SW 1271 (cell line): ENCODE measurements around the gene AHCYL1.
A peak's percentile ranks its signal among the peaks of the same experiment; 100 is the strongest.

Experiments
- DNase-seq, 2 experiments: peaks; one replicate each; lab custom pipeline; 2025; lab: John Stamatoyannopoulos, UW

The AHCYL1 gene

DNA sequence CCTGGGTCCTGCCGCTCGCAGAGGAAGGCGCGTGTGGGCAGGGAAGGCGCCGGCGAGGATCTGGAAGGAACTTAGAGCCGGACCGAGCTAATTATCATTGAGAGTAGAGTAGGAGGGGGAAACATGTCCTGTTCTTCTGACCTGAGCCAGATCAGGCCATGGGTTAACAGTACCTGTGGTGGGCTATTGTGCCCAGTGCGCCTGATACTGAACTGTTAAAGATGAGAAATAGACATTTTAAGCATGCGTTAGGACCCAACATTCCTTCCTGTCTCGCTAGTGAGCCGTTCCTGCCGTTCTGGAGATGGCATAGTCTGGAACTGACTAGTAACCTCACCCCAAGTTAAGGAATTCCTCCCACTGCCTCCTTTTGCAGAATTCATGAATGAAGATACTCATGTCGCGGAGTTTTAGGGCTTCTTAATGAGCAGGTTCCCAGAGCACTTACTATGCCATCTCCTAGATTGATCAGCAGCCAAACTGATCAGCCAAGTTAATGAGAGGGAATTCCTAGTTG is 50.7 kb downstream of the AHCYL1 start:
- DNase-seq, result peak in 1 of 2 experiments; percentile 19

DNA sequence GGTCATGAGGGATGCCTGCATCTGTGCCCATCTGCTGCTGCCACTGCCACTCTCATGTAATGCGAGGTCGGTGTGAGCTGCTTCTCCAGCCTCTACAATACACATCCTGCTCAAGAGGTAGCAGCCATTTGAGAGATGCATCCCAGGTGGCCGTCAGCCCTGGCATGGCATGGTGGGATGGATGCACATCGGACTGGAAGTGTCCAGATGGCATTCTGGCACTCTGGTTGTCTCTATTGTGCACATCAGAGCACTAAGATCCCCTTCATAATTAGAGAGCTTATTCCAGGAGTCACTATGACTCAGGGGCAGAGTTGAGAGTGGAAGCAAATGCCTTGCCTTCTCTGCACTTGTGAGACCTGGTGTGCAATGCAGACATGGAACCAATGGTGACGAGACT is 53.7 kb downstream of the AHCYL1 start:
- DNase-seq, result no peak

- DNase-seq, result no peak
These were observed 55.1 kb downstream of the AHCYL1 start for GRCh38 chr1:110039641-110040040.

DNA sequence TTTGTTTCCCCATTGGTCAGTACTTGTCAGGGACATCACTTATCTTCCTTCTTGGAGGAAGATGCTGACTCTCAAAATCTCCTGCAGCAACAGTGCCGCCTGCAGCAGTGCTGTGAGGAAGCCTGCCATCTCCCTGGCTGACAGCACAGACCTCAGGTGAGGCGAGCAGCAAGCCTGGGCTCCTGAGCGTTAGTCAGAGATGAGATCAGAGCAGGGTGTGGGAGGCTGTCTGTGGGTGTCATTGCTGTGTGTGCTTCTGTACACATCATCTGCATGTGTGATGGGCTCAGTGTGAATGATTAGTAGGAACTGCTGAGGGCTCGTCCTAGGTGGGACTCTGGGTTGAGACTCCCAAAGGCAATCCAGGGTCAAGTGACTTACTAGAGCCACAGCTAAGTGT is 56.0 kb downstream of the AHCYL1 start:
- DNase-seq, result no peak

DNA sequence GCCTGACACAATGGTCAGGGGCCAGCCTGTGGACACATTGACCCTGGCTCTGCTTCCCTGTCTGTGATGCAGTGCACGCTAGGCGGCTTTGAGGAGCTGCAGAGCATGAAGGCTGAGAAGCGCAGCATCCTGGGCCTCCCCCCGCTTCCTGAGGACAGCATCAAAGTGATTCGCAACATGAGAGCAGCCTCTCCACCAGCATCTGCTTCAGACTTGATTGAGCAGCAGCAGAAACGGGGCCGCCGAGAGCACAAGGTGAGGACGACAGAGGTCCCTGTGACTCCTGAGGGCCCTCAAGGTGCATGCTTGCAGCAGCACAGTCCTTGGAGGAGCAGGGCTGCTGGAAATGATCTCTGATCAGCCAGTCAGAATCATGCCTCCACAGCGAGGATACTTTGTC is 58.5 kb downstream of the AHCYL1 start:
- DNase-seq, result no peak

DNA sequence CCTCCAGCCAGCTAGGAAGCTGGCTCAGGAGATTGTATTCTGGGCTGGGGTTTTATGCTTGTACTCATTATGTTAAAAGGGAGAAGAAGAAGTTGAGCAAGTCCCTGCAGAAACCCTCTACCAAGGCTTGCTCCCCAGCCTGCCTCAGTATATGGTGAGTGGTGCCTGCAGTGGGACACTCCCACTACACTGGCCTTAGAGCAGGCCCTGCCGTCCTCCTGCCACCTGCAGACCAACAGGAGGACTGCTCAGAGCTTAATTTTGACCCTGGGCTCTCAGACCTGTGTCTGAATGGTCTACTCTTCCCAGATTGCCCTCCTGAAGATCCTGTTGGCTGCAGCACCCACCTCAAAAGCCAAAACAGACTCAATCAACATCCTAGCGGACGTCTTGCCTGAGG is 62.9 kb downstream of the AHCYL1 start:
- no peak for DNase-seq

DNA sequence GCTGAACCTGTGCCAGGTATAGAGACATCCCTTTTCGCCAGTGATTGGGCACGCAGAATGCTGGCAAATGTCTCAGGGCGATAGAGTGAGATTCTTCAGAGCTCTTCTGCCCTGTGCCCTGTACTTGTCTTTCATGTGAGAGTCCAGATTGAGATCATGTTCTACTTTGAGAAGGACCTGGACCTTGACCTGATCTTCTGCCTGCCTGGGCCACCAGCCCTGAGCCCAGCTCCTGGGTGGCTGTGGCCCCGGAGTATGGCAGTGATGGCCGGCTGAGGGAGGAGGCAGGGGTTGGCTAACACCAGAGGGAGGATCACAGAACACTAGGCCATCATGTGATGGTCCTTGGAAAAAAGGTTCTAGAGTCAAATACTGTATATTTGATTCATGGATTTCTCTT is 63.7 kb downstream of the AHCYL1 start:
- DNase-seq, result no peak

DNA sequence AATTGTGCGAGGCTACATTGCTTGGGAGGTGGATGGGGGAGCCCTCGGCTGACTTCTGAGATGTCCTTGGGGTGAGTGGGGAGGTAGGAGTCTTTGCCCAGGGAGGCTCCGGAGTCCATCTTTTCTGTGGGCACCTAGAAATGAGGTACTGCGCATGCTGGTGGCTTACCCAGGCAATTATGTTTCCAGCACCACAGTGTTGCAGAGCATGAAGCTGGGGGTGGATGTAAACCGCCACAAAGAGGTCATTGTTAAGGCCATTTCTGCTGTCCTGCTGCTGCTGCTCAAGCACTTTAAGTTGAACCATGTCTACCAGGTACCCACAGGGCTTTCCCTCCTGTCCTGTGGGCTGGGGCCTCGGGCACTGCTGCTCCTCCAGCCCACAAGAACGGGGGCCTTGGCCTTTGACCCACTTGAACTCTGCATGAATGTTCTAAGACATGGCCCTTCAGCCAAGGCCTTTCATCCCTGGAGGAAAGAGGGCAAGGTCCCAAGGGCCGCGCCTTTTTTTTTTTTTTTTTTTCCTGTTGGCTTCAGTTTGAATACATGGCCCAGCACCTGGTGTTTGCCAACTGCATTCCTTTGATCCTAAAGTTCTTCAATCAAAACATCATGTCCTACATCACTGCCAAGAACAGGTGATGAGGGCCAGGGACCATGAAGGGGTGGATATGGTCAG is 64.5 kb downstream of the AHCYL1 start:
- no peak for DNase-seq

DNA sequence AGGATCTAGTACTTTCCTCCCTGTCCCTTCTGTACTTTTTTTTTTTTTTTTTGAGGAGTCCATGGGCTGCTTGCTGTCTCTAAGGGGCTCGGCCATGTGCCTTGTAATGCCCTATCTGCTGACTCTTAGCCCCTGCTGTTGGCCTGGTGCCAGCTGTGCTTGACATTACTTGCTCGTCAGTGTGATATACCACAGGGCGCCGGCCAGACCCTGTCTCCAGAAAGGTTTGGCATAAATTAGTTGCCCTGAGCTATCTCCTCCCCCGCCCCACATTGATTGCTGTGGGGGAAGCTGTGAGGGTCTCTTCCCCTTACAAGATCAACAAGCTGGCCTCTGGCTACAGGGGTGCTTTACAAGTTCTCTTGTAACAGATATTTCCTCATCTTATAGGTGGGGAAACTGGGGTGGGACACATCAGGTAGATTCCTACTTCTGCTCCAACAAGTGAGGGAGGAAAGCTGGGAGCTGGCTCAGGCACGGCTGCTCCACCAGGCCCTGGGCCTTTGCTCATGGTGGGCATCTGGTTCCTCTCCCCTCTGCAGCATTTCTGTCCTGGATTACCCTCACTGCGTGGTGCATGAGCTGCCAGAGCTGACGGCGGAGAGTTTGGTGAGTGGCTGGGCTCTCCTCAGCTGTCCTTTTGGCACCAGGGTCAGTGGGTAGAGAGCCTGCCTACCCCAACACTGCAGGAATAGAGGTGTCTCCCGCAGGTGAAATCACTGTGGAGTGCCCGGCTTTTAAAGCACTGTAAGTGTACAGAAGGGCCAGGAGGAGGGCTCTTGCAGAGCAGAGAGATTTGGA is 65.4 kb downstream of the AHCYL1 start:
- DNase-seq, result no peak

GRCh38 chr1:110050602-110051261 is 66.2 kb downstream of the AHCYL1 start:
- DNase-seq, result no peak

DNA sequence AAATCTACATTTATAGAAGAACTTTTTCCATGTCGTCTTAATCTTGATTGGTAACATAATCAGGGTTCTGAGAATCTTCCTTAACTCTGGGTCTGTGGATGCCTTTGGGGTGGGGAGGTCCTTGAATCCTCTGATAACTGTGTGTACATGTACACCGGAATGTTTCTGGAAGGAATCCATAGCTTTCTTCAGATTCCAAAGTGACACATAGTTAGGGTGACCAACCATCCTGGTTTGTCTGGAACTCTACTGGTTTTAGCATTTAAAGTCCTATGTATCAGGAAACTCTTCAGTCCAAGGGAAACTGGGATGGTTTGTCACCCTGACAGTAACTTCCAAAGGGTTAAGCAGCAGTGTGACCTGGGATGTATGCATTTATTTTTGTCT is 66.7 kb downstream of the AHCYL1 start:
- DNase-seq, result no peak

DNA sequence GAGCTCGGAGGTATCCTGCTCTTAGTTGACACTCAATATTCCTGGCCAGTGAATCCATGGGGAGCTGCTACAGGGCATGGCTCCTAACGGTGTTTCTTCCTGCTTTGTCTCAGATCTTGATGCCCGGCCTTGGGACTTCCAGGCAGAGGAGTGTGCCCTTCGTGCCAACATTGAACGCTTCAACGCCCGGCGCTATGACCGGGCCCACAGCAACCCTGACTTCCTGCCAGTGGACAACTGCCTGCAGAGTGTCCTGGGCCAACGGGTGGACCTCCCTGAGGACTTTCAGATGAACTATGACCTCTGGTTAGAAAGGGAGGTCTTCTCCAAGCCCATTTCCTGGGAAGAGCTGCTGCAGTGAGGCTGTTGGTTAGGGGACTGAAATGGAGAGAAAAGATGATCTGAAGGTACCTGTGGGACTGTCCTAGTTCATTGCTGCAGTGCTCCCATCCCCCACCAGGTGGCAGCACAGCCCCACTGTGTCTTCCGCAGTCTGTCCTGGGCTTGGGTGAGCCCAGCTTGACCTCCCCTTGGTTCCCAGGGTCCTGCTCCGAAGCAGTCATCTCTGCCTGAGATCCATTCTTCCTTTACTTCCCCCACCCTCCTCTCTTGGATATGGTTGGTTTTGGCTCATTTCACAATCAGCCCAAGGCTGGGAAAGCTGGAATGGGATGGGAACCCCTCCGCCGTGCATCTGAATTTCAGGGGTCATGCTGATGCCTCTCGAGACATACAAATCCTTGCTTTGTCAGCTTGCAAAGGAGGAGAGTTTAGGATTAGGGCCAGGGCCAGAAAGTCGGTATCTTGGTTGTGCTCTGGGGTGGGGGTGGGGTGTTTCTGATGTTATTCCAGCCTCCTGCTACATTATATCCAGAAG is 69.2 kb downstream of the AHCYL1 start:
- DNase-seq, result peak in 1 of 2 experiments; percentile 27

DNA sequence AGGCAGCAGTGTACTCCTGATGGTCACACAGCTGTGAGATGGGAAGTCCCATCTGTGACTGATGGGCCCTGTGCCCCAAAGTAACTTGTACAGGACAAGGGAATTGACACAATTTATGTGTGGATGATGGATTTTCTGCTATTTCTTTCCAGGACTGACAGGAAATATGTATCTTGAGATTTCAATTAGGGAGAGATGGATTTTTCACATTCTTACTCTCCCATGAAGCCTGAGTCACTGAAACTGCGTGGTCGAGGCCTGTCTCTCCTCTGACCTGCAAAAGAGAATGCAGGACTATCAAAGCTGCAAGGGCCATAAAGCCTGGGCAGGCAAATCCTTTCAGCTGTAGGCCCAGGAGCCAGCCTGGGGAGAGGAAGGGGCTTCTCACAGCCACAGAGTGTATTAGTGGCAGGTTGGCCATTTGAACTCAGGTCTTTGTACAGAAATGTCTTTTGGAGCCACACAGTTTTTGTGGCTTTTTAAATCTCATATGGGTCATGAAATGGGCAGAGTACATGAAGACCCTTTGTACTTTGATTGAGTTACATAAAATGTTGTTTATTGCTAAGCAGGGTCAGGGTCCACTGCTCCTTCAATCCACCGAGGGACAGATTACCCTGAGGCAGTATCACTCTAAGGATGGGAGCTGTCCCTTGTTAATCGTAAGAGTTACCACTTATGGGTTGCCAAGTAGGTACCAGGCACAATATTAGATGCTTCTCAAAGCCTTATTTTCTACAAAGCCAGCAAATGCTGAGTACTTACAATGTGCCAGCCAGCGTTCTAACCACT is 71.1 kb downstream of the AHCYL1 start:
- DNase-seq, result no peak

DNA sequence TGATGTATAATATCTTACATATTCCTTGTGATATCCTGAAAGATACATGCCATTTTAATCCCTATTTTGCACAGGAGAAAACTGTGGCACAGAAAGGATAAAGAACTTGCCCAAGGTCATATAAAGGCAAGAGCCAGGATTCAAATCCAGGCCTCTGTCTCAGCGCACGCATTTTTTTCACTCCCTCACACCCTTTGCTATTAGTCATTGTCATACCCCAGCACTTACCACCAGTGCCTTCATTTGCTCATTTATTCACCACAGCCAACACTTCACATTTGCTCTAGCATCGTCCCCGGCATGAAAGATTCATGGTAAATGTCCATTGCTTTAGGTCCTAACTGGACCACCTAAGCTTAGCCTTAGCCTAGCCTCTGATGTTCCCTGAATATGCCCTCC is 71.7 kb downstream of the AHCYL1 start:
- no peak for DNase-seq

DNA sequence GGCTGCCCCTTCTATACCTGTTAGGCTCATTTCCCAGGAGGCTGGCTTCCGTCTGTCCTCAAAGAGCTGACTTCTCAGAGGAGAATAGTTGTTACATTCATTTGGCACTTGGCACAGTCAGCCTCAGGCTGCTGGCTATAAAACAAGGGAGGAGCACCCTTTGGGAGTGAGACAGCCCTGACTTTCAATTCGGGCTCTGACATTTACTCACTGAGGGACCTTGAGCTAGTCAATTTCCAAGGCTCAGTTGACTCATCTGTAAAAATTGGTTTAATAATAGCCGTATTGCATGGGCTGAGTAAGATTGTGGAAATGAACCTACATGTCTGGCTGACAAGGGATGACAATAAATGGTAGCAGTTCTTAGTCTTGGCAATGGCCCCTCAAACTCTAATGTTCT is 72.2 kb downstream of the AHCYL1 start:
- DNase-seq, result no peak

- no peak for DNase-seq
These were observed 73.5 kb downstream of the AHCYL1 start for GRCh38 chr1:110057963-110058518.

DNA sequence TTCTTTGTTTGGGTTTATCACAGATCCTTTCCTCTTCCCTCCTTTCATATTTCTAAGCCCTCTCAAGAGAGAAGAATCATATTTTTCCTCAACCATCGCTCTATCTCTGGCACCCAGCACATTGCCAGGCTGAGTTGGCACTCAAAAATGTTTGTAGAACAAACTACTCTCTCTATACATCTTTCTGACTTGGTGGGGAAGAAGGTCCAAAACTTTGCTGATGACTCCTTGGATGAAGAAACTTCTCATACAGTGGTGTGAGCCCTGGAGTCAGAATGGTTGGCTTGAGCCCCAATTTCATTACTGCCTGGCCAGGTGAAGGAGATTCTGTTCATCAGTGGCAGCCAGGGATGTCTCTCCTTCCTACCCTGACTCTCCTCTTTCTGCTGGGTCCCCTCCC is 74.0 kb downstream of the AHCYL1 start:
- no peak for DNase-seq

DNA sequence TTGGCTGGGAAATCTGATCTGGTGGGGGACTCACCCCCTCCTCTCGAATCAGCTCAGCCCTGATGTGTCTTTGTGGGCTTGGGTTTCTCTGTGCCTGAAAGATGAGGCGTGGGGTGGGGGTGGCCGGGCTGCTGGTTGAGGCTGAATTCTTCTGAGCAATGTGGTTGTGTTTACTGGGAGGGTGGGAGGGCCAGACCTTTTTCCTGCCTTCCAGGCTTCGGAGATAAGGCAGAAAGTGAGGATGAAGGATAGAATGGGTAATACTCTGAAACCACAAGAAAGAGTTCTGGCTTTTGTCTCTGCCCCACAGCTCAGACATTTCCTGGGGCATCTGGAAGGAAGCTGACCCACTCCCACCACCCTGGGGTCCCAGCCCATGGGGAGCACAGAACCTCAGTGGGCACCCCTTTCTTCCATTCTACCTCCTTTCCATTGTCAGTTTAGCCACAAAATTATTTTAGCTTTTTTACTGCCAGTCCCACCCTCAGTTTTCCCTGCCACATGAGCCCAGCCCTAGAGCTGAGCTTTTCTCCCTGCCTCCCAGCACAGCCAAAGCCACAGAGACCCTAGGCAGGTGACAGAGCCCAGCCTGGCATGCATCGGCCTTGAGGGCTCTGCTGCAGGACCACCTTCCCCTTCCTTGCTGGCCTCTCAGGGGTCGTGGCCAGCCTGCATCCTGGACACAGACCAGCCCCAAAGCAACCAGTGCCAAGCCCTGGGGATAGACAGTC is 74.7 kb downstream of the AHCYL1 start:
- DNase-seq, result no peak

GRCh38 chr1:110060034-110060661 is 75.6 kb downstream of the AHCYL1 start:
- peak in 1 of 2 experiments; percentile 13 for DNase-seq

GRCh38 chr1:110060662-110061060 is 76.1 kb downstream of the AHCYL1 start:
- DNase-seq, result no peak
